Ovary (tissue), 3 donors: Measurements from ENCODE around the gene HSPH1.

Experiments
- CTCF ChIP-seq, 3 donors: fragments of 450-650 bp in 2 of 3; fragments of 200-600 bp in 1 of 3; IDR thresholded peaks; one replicate each; pipeline versions ENCODE4 v1.5.1 to v1.8.0; 2016 to 2022; ENCODE audit warnings: antibody characterized with exemption in 3 of 3, mild to moderate bottlenecking in 1 of 3
- EP300 ChIP-seq: sonication (generic); formaldehyde crosslinking; IDR thresholded peaks from one replicate; pipeline ENCODE4 v1.6.1; 2017; ENCODE audit warnings: antibody characterized with exemption
- POLR2A ChIP-seq: fragments of 450-650 bp; IDR thresholded peaks from one replicate; pipeline ENCODE4 v1.6.1; 2017; ENCODE audit warnings: antibody characterized with exemption, mild to moderate bottlenecking, moderate library complexity
- donor health status: DM: no; HTN: no; CAD: no.

DNA sequence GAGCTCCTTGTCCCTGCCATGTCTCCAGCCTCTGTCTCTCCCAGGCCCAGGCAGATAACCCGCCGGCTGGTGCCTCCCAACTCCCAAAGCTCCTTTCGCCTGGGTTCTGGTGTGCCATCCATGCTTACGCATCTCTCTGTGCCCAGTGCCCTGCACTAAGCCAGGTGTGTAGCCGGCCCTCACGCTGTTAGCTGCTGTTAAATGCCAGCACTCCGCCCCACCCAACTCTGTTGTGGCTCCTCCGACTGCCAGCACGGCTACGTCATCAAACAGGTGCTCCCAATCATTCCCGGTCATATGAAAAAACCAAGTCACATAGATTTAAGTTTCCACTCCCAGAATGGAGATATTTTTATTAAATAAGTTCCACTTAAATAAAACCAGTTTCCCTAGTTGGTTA lies 7.0 kb upstream of the HSPH1 start:
- TF ChIP-seq CTCF (IDR thresholded peaks at IDR 0.05) (no peak), POLR2A (no peak), EP300 (no peak)
